ENCODE data around the gene ADGRL3.

Gene ADGRL3

GRCh38 chr4:61877266-61877665 lies 677.1 kb downstream of the ADGRL3 start:
- in situ Hi-C loops (cut with HindIII; ENCODE audit: low sequenced_read_pairs): no loop called here
- H3K4me3 ChIP-seq (ENCODE audit: low read depth, low read length): no peak overlapping the region
- no peak for DNase-seq (ENCODE audit: low read depth, low spot score)
- TF ChIP-seq CTCF (IDR thresholded peaks at IDR 0.05; ENCODE audit: low read depth, low read length): no peak

- H3K4me3 ChIP-seq (ENCODE audit: low read depth, low read length): no peak overlapping the region
- DNase-seq (ENCODE audit: low read depth, low spot score): no peak
- TF ChIP-seq CTCF (IDR thresholded peaks at IDR 0.05; ENCODE audit: low read depth, low read length): no peak
- in situ Hi-C loops (cut with HindIII; ENCODE audit: low sequenced_read_pairs): no loop called here
These were observed 677.8 kb downstream of the ADGRL3 start for GRCh38 chr4:61877893-61878292.

- in situ Hi-C loops (cut with HindIII; ENCODE audit: low sequenced_read_pairs): no loop called here
- no peak for DNase-seq (ENCODE audit: low read depth, low spot score)
- no peak for TF ChIP-seq CTCF (IDR thresholded peaks at IDR 0.05; ENCODE audit: low read depth, low read length)
- no peak overlapping the region for H3K4me3 ChIP-seq (ENCODE audit: low read depth, low read length)
These were observed 682.3 kb downstream of the ADGRL3 start for GRCh38 chr4:61882381-61882780.

- TF ChIP-seq CTCF (IDR thresholded peaks at IDR 0.05; ENCODE audit: low read depth, low read length): no peak
- H3K4me3 ChIP-seq (ENCODE audit: low read depth, low read length): no peak overlapping the region
- in situ Hi-C loops (cut with HindIII; ENCODE audit: low sequenced_read_pairs): no loop called here
- DNase-seq (ENCODE audit: low read depth, low spot score): no peak
These were observed 686.0 kb downstream of the ADGRL3 start for GRCh38 chr4:61886131-61886530.

- DNase-seq (ENCODE audit: low read depth, low spot score): no peak
- in situ Hi-C loops (cut with HindIII; ENCODE audit: low sequenced_read_pairs): no loop called here
- H3K4me3 ChIP-seq (ENCODE audit: low read depth, low read length): no peak overlapping the region
- no peak for TF ChIP-seq CTCF (IDR thresholded peaks at IDR 0.05; ENCODE audit: low read depth, low read length)
These were observed 689.0 kb downstream of the ADGRL3 start for GRCh38 chr4:61889117-61889516.

GRCh38 chr4:61890321-61890720 lies 690.2 kb downstream of the ADGRL3 start:
- TF ChIP-seq CTCF (IDR thresholded peaks at IDR 0.05; ENCODE audit: low read depth, low read length): no peak
- no peak overlapping the region for H3K4me3 ChIP-seq (ENCODE audit: low read depth, low read length)
- in situ Hi-C loops (cut with HindIII; ENCODE audit: low sequenced_read_pairs): no loop called here
- DNase-seq (ENCODE audit: low read depth, low spot score): no peak

GRCh38 chr4:61891953-61892352 lies 691.8 kb downstream of the ADGRL3 start:
- H3K4me3 ChIP-seq (ENCODE audit: low read depth, low read length): no peak overlapping the region
- in situ Hi-C loops (cut with HindIII; ENCODE audit: low sequenced_read_pairs): no loop called here
- no peak for DNase-seq (ENCODE audit: low read depth, low spot score)
- no peak for TF ChIP-seq CTCF (IDR thresholded peaks at IDR 0.05; ENCODE audit: low read depth, low read length)
